Measurements from ENCODE around the gene SNTB2. TPM values are rescaled to one million over a fixed set of nuclear protein-coding genes. Genes with fewer than 3 reads are reported as not detected.
A peak's percentile ranks its signal among the peaks of the same experiment; 100 is the strongest.
"Not testable (repeated sequence)": the region's sequence is repeated elsewhere in the genome, so short reads cannot be mapped to it uniquely, and the experiment has no call there.

The SNTB2 gene
- total RNA-seq, 4 donors from 2014 or later = 32.5 to 60.4 (median 51.8) TPM

- no peak overlapping the region for H3K4me3 ChIP-seq (ENCODE audit: low read depth, poor library complexity, severe bottlenecking)
- TF ChIP-seq CTCF (IDR thresholded peaks at IDR 0.05) (no peak), POLR2A (IDR thresholded peaks at IDR 0.05) (no peak)
- intact Hi-C loops (cut with DNase I; ENCODE audit: low total_unique reads) = no loop called here
- no peak for DNase-seq (ENCODE audit: low spot score in 2 of 2)
- WGBS, 2 donors = 76 to 77% methylated on average over 4 of the region's 4 CpGs
Measured at GRCh38 chr16:69145658-69146057, 41.3 kb upstream of the SNTB2 start.

- intact Hi-C loops (cut with DNase I; ENCODE audit: low total_unique reads) = loop anchor here (2.0 kb wide), 1 partner anchor 137 kb away; no protein-coding TSS in a partner anchor
- H3K4me3 ChIP-seq (ENCODE audit: low read depth, poor library complexity, severe bottlenecking); DNase-seq (ENCODE audit: low spot score in 2 of 2): not testable (repeated sequence)
- WGBS, 2 donors = 70 to 75% methylated on average over 9 of the region's 9 CpGs
Measured at GRCh38 chr16:69149621-69150020, 37.3 kb upstream of the SNTB2 start.

GRCh38 chr16:69150146-69150865, 36.7 kb upstream of the SNTB2 start:
- 59 to 60% methylated on average over 16 of the region's 16 CpGs for WGBS, 2 donors
- H3K4me3 ChIP-seq (ENCODE audit: low read depth, poor library complexity, severe bottlenecking) = no peak overlapping the region
- intact Hi-C loops (cut with DNase I; ENCODE audit: low total_unique reads) = loop anchor here (2.0 kb wide), 1 partner anchor 136 kb away; no protein-coding TSS in a partner anchor
- DNase-seq (ENCODE audit: low spot score in 2 of 2) = peak in 1 of 2 donors; percentile 57
- TF ChIP-seq POLR2A (IDR thresholded peaks at IDR 0.05) = no peak
- peak in 1 of 3 donors; percentile 40 for TF ChIP-seq CTCF (IDR thresholded peaks at IDR 0.05)

- DNase-seq (ENCODE audit: low spot score in 2 of 2) = no peak
- no peak overlapping the region for H3K4me3 ChIP-seq (ENCODE audit: low read depth, poor library complexity, severe bottlenecking)
- intact Hi-C loops (cut with DNase I; ENCODE audit: low total_unique reads) = no loop called here
- WGBS, 2 donors = 83 to 88% methylated on average over 3 of the region's 3 CpGs
- TF ChIP-seq CTCF (IDR thresholded peaks at IDR 0.05) (no peak), POLR2A (IDR thresholded peaks at IDR 0.05) (no peak)
Measured at GRCh38 chr16:69157196-69157595, 29.8 kb upstream of the SNTB2 start.

GRCh38 chr16:69160192-69160591, 26.8 kb upstream of the SNTB2 start:
- intact Hi-C loops (cut with DNase I; ENCODE audit: low total_unique reads) = no loop called here
- no peak for DNase-seq (ENCODE audit: low spot score in 2 of 2)
- 78 to 100% methylated on average over 1 of the region's 1 CpG for WGBS, 2 donors
- no peak for TF ChIP-seq CTCF (IDR thresholded peaks at IDR 0.05)
- no peak for TF ChIP-seq POLR2A (IDR thresholded peaks at IDR 0.05)
- H3K4me3 ChIP-seq (ENCODE audit: low read depth, poor library complexity, severe bottlenecking) = no peak overlapping the region

- H3K4me3 ChIP-seq (ENCODE audit: low read depth, poor library complexity, severe bottlenecking) = no peak overlapping the region
- WGBS, 2 donors = 91 to 94% methylated on average over 6 of the region's 6 CpGs
- TF ChIP-seq POLR2A (IDR thresholded peaks at IDR 0.05) (no peak), CTCF (IDR thresholded peaks at IDR 0.05) (no peak)
- intact Hi-C loops (cut with DNase I; ENCODE audit: low total_unique reads) = no loop called here
- peak in 1 of 2 donors; percentile 2 for DNase-seq (ENCODE audit: low spot score in 2 of 2)
Measured at GRCh38 chr16:69165584-69165983, 21.4 kb upstream of the SNTB2 start.
